ENCODE measurements around the gene THOC6.

DNA sequence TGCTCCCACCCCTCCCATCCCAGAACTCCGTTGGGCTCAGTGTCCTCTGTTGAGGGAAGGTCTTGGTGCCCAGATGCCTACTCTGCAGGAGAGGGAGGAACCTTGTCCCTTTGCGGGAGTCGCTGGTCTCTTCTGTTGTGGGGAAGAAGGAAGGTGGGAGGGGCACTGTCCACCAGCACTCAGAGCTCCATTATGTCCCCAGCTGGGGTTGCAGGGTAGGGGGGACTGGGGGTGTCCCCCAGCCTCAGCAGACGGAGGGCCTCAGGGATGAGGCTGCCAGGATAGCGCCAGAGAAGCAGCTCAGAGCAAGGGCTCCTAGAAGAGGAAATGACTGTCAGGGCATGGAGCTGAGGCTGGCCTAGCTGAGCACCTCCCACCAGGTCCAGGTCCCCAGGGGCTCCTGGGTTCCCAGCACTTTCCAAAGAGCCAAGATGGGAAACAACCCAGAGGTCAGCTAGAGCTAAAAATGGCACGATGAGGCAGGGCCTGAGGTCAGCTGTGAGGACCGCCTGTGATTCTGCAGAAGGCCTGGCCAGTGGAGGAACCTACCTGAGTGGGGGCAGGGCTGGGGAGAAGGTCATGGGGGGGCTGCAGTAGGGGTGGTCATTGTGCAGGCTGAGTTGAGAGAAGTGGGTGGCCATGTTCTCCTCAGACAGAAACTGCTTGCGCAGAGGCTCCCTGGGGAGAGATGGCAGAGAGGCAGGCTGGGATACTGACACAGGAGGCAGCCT is 986 bp upstream of the THOC6 start:
- no peak for TF ChIP-seq EZH2 (IDR thresholded peaks at IDR 0.05)
- TF ChIP-seq, protein P1, sequence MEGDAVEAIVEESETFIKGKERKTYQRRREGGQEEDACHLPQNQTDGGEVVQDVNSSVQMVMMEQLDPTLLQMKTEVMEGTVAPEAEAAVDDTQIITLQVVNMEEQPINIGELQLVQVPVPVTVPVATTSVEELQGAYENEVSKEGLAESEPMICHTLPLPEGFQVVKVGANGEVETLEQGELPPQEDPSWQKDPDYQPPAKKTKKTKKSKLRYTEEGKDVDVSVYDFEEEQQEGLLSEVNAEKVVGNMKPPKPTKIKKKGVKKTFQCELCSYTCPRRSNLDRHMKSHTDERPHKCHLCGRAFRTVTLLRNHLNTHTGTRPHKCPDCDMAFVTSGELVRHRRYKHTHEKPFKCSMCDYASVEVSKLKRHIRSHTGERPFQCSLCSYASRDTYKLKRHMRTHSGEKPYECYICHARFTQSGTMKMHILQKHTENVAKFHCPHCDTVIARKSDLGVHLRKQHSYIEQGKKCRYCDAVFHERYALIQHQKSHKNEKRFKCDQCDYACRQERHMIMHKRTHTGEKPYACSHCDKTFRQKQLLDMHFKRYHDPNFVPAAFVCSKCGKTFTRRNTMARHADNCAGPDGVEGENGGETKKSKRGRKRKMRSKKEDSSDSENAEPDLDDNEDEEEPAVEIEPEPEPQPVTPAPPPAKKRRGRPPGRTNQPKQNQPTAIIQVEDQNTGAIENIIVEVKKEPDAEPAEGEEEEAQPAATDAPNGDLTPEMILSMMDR (IDR thresholded peaks at IDR 0.05) = no peak

Measured in neural progenitor cell (in vitro differentiated cells).